Neutrophil (primary cell): ENCODE measurements around the gene PEX5.
"Not testable (repeated sequence)": the region's sequence is repeated elsewhere in the genome, so short reads cannot be mapped to it uniquely, and the experiment has no call there.

Experiments
- H3K27ac ChIP-seq: fragments of 200-600 bp; sonication (generic); 2 replicates; pipeline ENCODE4 v1.5.1; 2016; ENCODE audit warnings: mild to moderate bottlenecking, moderate library complexity
- H3K27me3 ChIP-seq: fragments of 200-600 bp; sonication (generic); 2 replicates; pipeline ENCODE4 v1.6.0; 2016; ENCODE audit warnings: mild to moderate bottlenecking
- H3K36me3 ChIP-seq: fragments of 200-600 bp; sonication (generic); 2 replicates; pipeline ENCODE4 v1.5.1; 2017
- H3K4me1 ChIP-seq, 2 experiments: fragments of 200-600 bp in 1 of 2; sonication (generic) in 1 of 2; 1 replicate in 1 of 2; 2 replicates in 1 of 2; pipeline versions ENCODE4 v1.5.1 to v1.6.1; 2013 to 2016; ENCODE audit warnings: low read depth in 1 of 2, low read length in 1 of 2, mild to moderate bottlenecking in 1 of 2, moderate library complexity in 1 of 2; ENCODE audit not compliant: control insufficient read depth in 1 of 2, insufficient read depth in 1 of 2
- H3K4me3 ChIP-seq, 2 experiments: fragments of 200-600 bp in 1 of 2; sonication (generic) in 1 of 2; 1 replicate in 1 of 2; 2 replicates in 1 of 2; pipeline ENCODE4 v1.5.1; 2013 to 2016; ENCODE audit warnings: low read depth in 1 of 2, low read length in 1 of 2, mild to moderate bottlenecking in 1 of 2, moderate library complexity in 1 of 2
- H3K9me3 ChIP-seq: fragments of 200-600 bp; sonication (generic); 2 replicates; pipeline ENCODE4 v1.5.1; 2016
- TF ChIP-seq, protein P1 (sequence below): fragments of 200-600 bp; sonication (generic); IDR thresholded peaks from 2 replicates; pipeline ENCODE4 v1.5.1; 2016; ENCODE audit warnings: antibody characterized with exemption

PEX5 gene

DNA sequence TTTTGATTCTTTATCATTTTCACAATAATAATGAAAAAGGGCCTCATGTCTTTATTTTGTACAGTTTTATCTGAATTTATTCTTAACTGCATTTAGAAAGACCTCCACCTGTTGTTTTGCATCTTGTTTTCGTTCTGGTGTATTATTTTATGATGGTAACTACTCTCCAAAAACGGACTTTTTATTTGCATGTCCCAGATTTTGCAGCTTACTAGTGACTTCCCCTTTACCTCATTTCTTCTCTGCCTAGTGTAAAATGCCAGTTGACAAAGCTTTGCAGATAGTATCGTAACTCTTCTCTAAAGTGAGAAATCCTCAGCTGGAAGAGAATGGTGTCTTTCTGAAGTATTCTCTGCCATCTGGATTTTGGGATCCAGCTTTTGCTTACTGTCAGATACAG, 17.2 kb downstream of the PEX5 start:
- no peak overlapping the region for H3K4me3 ChIP-seq
- H3K9me3 ChIP-seq: no peaks in the 10 kb centered on the region
- H3K27ac ChIP-seq: no peak overlapping the region
- TF ChIP-seq, protein P1, sequence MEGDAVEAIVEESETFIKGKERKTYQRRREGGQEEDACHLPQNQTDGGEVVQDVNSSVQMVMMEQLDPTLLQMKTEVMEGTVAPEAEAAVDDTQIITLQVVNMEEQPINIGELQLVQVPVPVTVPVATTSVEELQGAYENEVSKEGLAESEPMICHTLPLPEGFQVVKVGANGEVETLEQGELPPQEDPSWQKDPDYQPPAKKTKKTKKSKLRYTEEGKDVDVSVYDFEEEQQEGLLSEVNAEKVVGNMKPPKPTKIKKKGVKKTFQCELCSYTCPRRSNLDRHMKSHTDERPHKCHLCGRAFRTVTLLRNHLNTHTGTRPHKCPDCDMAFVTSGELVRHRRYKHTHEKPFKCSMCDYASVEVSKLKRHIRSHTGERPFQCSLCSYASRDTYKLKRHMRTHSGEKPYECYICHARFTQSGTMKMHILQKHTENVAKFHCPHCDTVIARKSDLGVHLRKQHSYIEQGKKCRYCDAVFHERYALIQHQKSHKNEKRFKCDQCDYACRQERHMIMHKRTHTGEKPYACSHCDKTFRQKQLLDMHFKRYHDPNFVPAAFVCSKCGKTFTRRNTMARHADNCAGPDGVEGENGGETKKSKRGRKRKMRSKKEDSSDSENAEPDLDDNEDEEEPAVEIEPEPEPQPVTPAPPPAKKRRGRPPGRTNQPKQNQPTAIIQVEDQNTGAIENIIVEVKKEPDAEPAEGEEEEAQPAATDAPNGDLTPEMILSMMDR: no peak
- H3K36me3 ChIP-seq: peaks cover 65% of the 10 kb centered on the region
- peaks cover 7 to 9% of the 10 kb centered on the region in 2 experiments for H3K4me1 ChIP-seq
- no peaks in the 10 kb centered on the region for H3K27me3 ChIP-seq

GRCh38 chr12:7207866-7208625, 18.6 kb downstream of the PEX5 start:
- Histone ChIP-seq H3K27me3 (no peaks in the 10 kb centered on the region), H3K36me3 (peaks cover 52% of the 10 kb centered on the region), H3K4me1 (peaks cover 7 to 9% of the 10 kb centered on the region in 2 experiments), H3K9me3 (no peaks in the 10 kb centered on the region), H3K4me3 (no peak overlapping the region), H3K27ac (no peak overlapping the region)
- TF ChIP-seq, protein P1: no peak

- Histone ChIP-seq H3K4me3 (no peak overlapping the region), H3K9me3 (no peaks in the 10 kb centered on the region), H3K27ac (no peak overlapping the region), H3K36me3 (peaks cover 39% of the 10 kb centered on the region), H3K4me1 (peaks cover 7 to 9% of the 10 kb centered on the region in 2 experiments), H3K27me3 (no peaks in the 10 kb centered on the region)
- TF ChIP-seq, protein P1: no peak
Measured at GRCh38 chr12:7209958-7210357, 20.5 kb downstream of the PEX5 start.

- H3K27me3 ChIP-seq: no peaks in the 10 kb centered on the region
- peaks cover 7 to 9% of the 10 kb centered on the region in 2 experiments for H3K4me1 ChIP-seq
- H3K27ac ChIP-seq: no peak overlapping the region
- TF ChIP-seq, protein P1: no peak
- no peak overlapping the region for H3K4me3 ChIP-seq
- peaks cover 39% of the 10 kb centered on the region for H3K36me3 ChIP-seq
- no peaks in the 10 kb centered on the region for H3K9me3 ChIP-seq
Measured at GRCh38 chr12:7210642-7211151, 21.2 kb downstream of the PEX5 start.

DNA sequence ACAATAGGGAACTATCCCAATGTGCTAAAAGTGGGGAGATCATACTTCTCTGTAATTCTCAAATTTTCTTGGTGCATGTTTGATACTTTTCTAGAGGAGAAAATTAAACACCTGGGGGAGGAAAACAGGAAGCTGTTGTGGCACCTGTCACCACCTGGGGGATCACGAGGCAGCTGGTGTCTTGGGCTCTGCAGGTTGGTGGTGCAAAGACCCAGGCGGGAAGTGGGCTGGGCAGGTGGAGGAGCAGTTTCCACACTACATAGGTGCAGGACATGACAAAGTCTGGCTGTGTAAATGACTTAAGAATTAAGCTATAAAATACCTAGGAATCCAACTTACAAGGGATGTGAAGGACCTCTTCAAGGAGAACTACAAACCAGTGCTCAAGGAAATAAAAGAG, 23.2 kb downstream of the PEX5 start:
- peaks cover 27% of the 10 kb centered on the region for H3K36me3 ChIP-seq
- TF ChIP-seq, protein P1: no peak
- H3K4me3 ChIP-seq: no peak overlapping the region
- peaks cover 6% of the 10 kb centered on the region for H3K27me3 ChIP-seq
- no peak overlapping the region for H3K27ac ChIP-seq
- H3K9me3 ChIP-seq: no peaks in the 10 kb centered on the region
- H3K4me1 ChIP-seq: peaks cover 7 to 9% of the 10 kb centered on the region in 2 experiments

DNA sequence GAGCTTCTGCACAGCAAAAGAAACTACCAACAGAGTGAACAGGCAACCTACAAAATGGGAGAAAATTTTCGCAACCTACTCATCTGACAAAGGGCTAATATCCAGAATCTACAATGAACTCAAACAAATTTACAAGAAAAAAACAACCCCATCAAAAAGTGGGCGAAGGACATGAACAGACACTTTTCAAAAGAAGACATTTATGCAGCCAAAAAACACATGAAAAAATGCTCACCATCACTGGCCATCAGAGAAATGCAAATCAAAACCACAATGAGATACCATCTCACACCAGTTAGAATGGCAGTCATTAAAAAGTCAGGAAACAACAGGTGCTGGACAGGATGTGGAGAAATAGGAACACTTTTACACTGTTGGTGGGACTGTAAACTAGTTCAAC, 24.3 kb downstream of the PEX5 start:
- H3K4me1 ChIP-seq, H3K9me3 ChIP-seq, H3K4me3 ChIP-seq, H3K27ac ChIP-seq, H3K27me3 ChIP-seq: not testable (repeated sequence)
- H3K36me3 ChIP-seq: peaks cover 17% of the 10 kb centered on the region
